G401 (cell line): Measurements from ENCODE around the gene TENT4B. TPM values are rescaled to one million over a fixed set of nuclear protein-coding genes. Genes with fewer than 3 reads are reported as not detected.
"Not testable (repeated sequence)": the region's sequence is repeated elsewhere in the genome, so short reads cannot be mapped to it uniquely, and the experiment has no call there.

ENCODE experiments used
- DNase-seq: peaks from one replicate; pipeline ENCODE4 v3.0.0-alpha.2; 2015; ENCODE audit warnings: low spot score
- in situ Hi-C: cut with HindIII; loops from 2 replicates; pipeline ENCODE4 v1.10.0; 2016; ENCODE audit warnings: low sequenced_read_pairs, mixed read lengths
- total RNA-seq: library from RNA; depleted of rRNA; stranded (reverse); fragments of >200 nt; shearing (Covaris generic); gene quantifications from 2 replicates; pipeline ENCODE4 v1.2.3, GENCODE V29; 2014; rRNA removed

Gene TENT4B
- total RNA-seq = 5.8 and 9.2 TPM in 2 replicates

DNA sequence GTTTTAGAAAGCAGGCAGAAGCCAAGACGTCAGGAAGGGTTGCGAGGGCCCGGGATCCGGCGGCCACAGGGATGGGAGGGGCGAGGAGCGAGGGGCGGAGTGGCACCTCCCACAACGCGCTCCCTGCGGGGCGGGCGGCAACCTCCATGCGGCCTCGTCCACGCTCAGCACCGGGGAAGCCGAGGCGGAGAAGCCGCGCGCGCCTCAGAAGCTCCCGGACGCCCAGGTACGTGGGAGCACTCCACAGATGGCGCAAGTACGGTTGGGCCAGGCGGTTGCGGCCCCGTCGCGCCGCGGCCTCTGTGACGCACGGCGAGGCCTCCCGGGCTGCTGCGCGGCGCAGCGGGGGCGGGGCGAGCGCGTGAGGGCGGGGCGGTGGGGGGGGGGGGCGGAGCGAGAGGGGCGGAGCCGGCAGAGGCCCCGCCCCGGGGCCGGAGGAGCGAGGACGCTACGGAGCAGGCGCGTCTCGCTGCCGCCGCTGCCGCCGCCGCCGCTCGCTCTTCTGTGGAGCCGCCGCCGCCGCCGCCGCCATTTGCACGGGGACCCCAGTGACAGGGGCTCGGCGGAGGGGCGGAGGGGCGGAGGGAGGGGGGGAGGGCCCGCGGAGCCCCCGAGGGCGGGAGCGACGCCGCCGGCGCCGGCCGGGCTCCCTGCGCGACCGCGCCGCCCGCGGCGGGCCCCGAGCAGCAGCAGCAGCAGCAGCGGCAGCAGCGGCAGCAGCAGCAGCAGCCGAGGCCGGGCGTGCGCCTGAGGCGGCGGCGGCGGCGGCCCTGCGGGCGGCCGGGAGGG lies at the start of gene TENT4B:
TSS of gene TENT4B (plus strand) at position 500 of the 789 bp plus-strand sequence. CDS start 316 bp downstream, outside the sequence.
- in situ Hi-C loops = no loop called here

GRCh38 chr16:50103764-50104163 lies 49.3 kb upstream of the TENT4B start:
- DNase-seq = no peak
- in situ Hi-C loops = no loop called here

More for the DNA sequence above, at the start of gene TENT4B:
- peak; percentile 81 for DNase-seq

GRCh38 chr16:50114357-50115129 lies 38.6 kb upstream of the TENT4B start:
- in situ Hi-C loops = no loop called here
- no peak for DNase-seq

GRCh38 chr16:50120711-50121110 lies 32.4 kb upstream of the TENT4B start:
- in situ Hi-C loops = no loop called here
- no peak for DNase-seq

- DNase-seq = no peak
- in situ Hi-C loops = no loop called here
These were observed 31.8 kb upstream of the TENT4B start for GRCh38 chr16:50121278-50121677.

GRCh38 chr16:50121721-50122445 lies 31.2 kb upstream of the TENT4B start:
- DNase-seq = no peak
- in situ Hi-C loops = no loop called here

- no peak for DNase-seq
- in situ Hi-C loops = no loop called here
These were observed 29.7 kb upstream of the TENT4B start for GRCh38 chr16:50123417-50123816.

GRCh38 chr16:50124769-50125168 lies 28.3 kb upstream of the TENT4B start:
- DNase-seq = no peak
- in situ Hi-C loops = no loop called here

GRCh38 chr16:50126183-50126582 lies 26.9 kb upstream of the TENT4B start:
- in situ Hi-C loops = no loop called here
- no peak for DNase-seq

GRCh38 chr16:50132571-50132970 lies 20.5 kb upstream of the TENT4B start:
- in situ Hi-C loops = not testable (repeated sequence)

DNA sequence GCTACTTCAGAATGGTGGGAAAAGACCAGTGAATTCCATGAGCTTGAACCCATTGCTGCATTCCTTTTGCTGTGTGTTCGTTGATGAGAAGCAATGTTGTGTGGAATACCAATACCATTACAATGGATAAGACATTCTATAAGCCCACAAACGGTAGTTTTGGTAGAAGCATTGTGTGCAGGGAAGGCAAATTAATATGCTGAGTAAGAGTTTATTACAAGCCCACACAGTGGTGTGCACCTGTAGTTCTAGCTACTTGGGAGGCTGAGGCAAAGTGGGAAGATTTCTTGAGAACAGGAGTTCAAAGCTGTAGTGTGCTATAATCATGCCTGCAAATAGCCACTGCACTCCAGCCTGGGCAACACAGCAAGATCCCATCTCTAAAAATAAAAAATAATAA lies 19.9 kb upstream of the TENT4B start:
- DNase-seq = no peak
- in situ Hi-C loops = no loop called here

More at GRCh38 chr16:50132571-50132970, 20.5 kb upstream of the TENT4B start:
- DNase-seq = not testable (repeated sequence)

DNA sequence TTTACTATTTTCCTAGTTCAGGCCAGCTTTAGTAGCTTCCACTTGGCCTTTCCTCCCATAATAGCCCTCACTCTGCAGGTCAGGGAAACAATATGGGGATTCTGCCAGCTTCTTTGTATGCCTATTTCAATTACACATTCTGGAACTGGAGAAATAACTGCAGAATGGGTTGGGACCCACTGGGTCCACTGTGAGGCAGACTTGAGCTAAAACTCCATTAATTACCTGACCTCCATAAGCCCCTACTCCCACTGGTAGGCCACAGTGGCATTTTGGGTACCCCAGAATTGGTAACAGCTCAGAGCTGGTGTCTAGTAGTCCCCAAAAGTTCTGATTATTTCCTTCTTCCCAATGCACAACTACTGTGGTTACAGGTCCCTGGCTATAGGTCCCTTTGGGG lies 16.7 kb upstream of the TENT4B start:
- no peak for DNase-seq
- in situ Hi-C loops = no loop called here

DNA sequence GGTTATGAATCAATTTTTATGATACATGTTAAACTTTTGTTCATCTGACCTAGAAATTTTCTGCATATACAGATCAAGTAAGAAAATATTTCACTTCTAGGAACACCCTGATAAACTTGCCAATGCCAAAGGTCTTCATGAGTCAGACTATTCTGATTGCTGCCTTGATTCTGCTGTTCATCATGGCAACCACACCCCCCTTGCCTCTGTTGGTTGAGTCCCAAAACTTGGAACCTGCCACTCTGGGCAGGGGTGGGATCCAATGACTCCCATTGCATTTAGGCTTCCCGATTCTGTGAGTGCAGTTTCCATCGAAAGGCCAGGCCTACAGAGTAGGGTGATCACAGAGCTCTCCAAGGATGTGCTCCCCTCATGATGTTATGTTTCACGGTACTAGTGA lies 15.8 kb upstream of the TENT4B start:
- DNase-seq = no peak

DNA sequence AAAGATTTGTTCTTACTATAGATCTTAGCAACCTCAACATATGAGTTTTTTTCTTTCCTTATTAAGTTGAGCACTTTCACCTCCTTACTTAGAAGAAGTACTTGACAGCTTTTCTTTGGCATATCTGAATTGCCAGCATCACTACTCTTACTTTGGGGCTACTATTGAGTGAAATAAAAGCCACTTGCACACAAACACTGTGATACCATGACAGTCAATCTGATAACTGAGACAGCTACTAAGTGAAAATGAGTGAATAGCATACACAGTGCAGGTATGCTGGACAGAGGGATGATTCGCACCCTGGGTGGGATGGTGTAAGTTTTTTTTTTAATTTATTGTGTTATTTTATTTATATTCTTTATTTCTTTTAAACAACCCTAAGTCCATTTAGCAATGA lies 13.5 kb upstream of the TENT4B start:
- in situ Hi-C loops = no loop called here
- DNase-seq = no peak

More for the DNA sequence above, 15.8 kb upstream of the TENT4B start:
- in situ Hi-C loops = no loop called here

DNA sequence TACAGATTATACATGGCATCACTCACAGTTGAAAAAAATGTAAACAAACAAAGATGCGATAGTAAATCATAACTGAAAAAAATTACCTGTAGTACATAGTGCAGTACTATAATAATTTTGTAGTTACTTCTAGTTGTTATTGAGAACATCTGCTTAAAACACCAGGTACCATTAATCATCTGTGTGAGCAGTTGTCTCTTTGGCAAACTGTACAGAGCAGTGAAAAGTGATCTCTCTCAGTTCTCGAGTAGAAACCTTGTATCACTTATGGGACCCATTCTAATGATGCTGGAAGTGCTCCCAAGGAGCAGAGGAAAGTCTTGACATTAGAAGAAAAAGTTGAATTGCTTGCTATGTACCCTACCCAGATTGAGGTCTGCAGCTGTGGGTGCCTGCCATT lies 8.9 kb upstream of the TENT4B start:
- no peak for DNase-seq
- in situ Hi-C loops = no loop called here

DNA sequence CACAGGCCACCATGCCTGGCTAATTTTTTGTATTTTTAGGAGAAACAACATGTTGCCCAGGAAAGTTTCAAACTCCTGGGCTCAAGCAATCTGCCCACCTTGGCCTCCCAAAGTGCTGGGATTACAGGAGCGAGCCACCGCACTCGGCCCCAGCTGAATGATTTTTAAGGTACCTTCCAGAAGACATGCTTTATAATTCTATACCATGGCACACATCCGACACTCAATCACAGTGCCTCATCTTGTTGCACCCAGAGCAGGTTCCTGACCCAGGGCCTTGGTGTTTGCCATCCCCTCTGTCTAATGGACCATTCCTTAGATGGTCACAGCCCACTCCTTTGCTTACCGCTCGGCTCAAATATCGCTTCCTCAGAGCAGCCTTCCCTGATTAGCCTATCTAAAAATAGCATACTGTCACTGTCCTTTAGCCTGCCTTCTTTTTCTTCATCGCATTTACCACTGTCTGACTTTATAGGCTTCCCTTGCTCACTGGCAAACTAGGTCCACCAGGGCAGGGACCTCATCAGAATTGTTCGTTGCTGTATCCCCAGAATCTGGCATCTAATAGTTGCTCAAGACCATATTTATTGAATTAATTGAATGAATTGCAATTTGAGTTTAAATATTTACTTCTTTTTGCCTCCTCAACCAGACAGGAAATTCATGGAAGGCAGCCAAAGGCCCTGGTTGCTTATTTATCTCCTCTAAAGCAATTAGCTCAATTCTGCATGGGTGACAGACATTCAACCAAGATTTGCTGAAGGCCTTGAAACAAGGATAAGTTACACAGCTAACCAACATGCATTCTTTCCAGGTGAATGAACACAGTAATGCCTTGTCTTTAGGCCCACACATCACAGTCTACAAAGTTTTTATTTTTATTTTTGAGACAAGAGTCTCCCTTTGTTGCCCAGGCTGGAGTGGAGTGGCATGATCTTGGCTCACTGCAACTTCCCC lies 6.3 kb upstream of the TENT4B start:
- in situ Hi-C loops = no loop called here

DNA sequence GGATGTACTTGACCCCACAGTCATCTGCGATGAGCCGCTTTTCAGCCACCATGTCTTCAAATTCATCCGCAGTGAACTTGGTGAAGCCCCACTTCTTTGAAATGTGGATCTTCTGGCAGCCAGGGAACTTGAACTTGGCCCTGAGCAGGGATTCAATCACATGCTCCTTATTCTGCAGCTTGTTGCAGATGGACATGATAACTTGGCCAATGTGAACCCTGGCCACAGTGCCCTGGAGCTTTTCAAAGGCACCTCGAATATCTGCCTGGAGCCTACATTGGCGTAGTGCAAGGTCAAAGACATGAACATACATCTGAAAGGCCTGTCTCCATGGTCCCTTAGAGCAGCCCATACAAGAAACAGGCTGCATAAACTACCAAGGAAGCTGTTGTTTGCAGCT lies 1.8 kb upstream of the TENT4B start:
- in situ Hi-C loops = no loop called here
- no peak for DNase-seq

More for the DNA sequence above, 6.3 kb upstream of the TENT4B start:
- DNase-seq = no peak

- no peak for DNase-seq
- in situ Hi-C loops = no loop called here
These were observed 1.4 kb upstream of the TENT4B start for GRCh38 chr16:50151756-50152155.
